Large intestine (tissue), 3 donors: ENCODE data around the gene ENO4. TPM values are rescaled to one million over a fixed set of nuclear protein-coding genes. Genes with fewer than 3 reads are reported as not detected.

Experiments used
- DNase-seq, 2 donors: peaks; one replicate each; pipeline versions ENCODE4 v3.0.0 to v3.0.0-alpha.2; 2013
- H3K27ac ChIP-seq: one replicate; pipeline ENCODE4 v1.5.1; 2013; ENCODE audit warnings: low read length
- H3K27me3 ChIP-seq: 2 replicates; pipeline ENCODE4 v1.6.1; 2013; ENCODE audit warnings: low read length; ENCODE audit not compliant: control insufficient read depth, insufficient read depth
- H3K36me3 ChIP-seq: 2 replicates; pipeline ENCODE4 v1.6.1; 2013; ENCODE audit warnings: low read length; ENCODE audit not compliant: control insufficient read depth, insufficient read depth
- H3K4me1 ChIP-seq: one replicate; pipeline ENCODE4 v1.6.1; 2013; ENCODE audit warnings: low read length; ENCODE audit not compliant: control insufficient read depth, insufficient read depth
- H3K4me3 ChIP-seq: one replicate; pipeline ENCODE4 v1.5.1; 2013; ENCODE audit warnings: low read length
- H3K9me3 ChIP-seq: one replicate; pipeline ENCODE4 v1.6.1; 2013; ENCODE audit warnings: mild to moderate bottlenecking, low read depth, low read length, moderate library complexity; ENCODE audit not compliant: control insufficient read depth
- WGBS: methylation state at CpG from one replicate; pipeline ENCODE4 v1.1.5; 2013; ENCODE audit warnings: low lambda C conversion rate; ENCODE audit not compliant: insufficient coverage; 5-methylcytosine and 5-hydroxymethylcytosine counted together
- polyA plus RNA-seq: library from polyadenylated mRNA; unstranded; fragments of 120-200 nt; gene quantifications from one replicate; pipeline ENCODE4 v1.2.1, GENCODE V29; 2013

The ENO4 gene
- polyA plus RNA-seq, 1 donor: 1.1 TPM

GRCh38 chr10:116931806-116932205 is 82.5 kb downstream of the ENO4 start:
- peaks cover 11% of the 10 kb centered on the region for H3K36me3 ChIP-seq
- WGBS: 100% methylated on average over 3 of the region's 6 CpGs
- H3K9me3 ChIP-seq: no peaks in the 10 kb centered on the region
- H3K4me1 ChIP-seq: no peaks in the 10 kb centered on the region
- H3K27me3 ChIP-seq: no peaks in the 10 kb centered on the region
- no peak overlapping the region for H3K27ac ChIP-seq
- H3K4me3 ChIP-seq: no peak overlapping the region
- DNase-seq: no peak

Other genes starting within 250 kb of the ENO4 start
- 11.9 TPM for gene PNLIPRP2, start 228.5 kb upstream of the ENO4 start, polyA plus RNA-seq
- 9.2 TPM for gene HSPA12A, start 106.9 kb upstream of the ENO4 start, polyA plus RNA-seq
- 37.2 TPM for gene SHTN1, start 155.7 kb downstream of the ENO4 start, polyA plus RNA-seq